H9 (cell line): ENCODE measurements around the gene KIF21B. TPM values are rescaled to one million over a fixed set of nuclear protein-coding genes. Genes with fewer than 3 reads are reported as not detected.

Experiments
- DNase-seq: peaks from one replicate; pipeline ENCODE4 v3.0.0-alpha.2; 2017
- H2AFZ ChIP-seq: one replicate; pipeline ENCODE4 v1.6.1; 2013; ENCODE audit warnings: mild to moderate bottlenecking, low read length, control low read depth, moderate library complexity
- H2AK5ac ChIP-seq: 2 replicates; pipeline ENCODE4 v1.6.1; 2013; ENCODE audit warnings: low read length, control low read depth, mixed read lengths; ENCODE audit not compliant: insufficient read length
- H2BK120ac ChIP-seq: one replicate; pipeline ENCODE4 v1.6.1; 2013; ENCODE audit warnings: low read depth, mild to moderate bottlenecking, low read length, control low read depth, inconsistent platforms; ENCODE audit not compliant: poor library complexity, severe bottlenecking
- H2BK12ac ChIP-seq: 2 replicates; pipeline ENCODE4 v1.6.1; 2013; ENCODE audit warnings: low read length, control low read depth, mixed read lengths, low read depth; ENCODE audit not compliant: insufficient read length
- H2BK15ac ChIP-seq: 2 replicates; pipeline ENCODE4 v1.6.1; 2013; ENCODE audit warnings: low read depth, low read length, control low read depth
- H2BK20ac ChIP-seq: one replicate; pipeline ENCODE4 v1.6.1; 2013; ENCODE audit warnings: low read depth, mild to moderate bottlenecking, low read length, control low read depth, inconsistent platforms; ENCODE audit not compliant: poor library complexity, severe bottlenecking
- H2BK5ac ChIP-seq: 2 replicates; pipeline ENCODE4 v1.6.1; 2013; ENCODE audit warnings: low read length, control low read depth, mixed read lengths; ENCODE audit not compliant: insufficient read length
- H3K14ac ChIP-seq: 2 replicates; pipeline ENCODE4 v1.6.1; 2013; ENCODE audit warnings: low read length, control low read depth; ENCODE audit not compliant: insufficient read depth
- H3K18ac ChIP-seq: 2 replicates; pipeline ENCODE4 v1.6.1; 2013; ENCODE audit warnings: low read depth, mild to moderate bottlenecking, mixed read lengths, low read length, control low read depth; ENCODE audit not compliant: insufficient read length
- H3K23ac ChIP-seq: 2 replicates; pipeline ENCODE4 v1.6.1; 2013; ENCODE audit warnings: low read length, control low read depth, mixed read lengths, low read depth; ENCODE audit not compliant: insufficient read length
- H3K23me2 ChIP-seq: 2 replicates; pipeline ENCODE4 v1.6.1; 2013; ENCODE audit warnings: low read depth, mild to moderate bottlenecking, mixed read lengths, low read length, control low read depth; ENCODE audit not compliant: insufficient read length, poor library complexity, severe bottlenecking
- H3K27ac ChIP-seq: 2 replicates; pipeline ENCODE4 v1.5.1; 2013; ENCODE audit warnings: low read length, control low read depth, mixed read lengths, low read depth; ENCODE audit not compliant: insufficient read length
- H3K27me3 ChIP-seq: 2 replicates; pipeline ENCODE4 v1.6.1; 2013; ENCODE audit warnings: low read length, control low read depth, inconsistent platforms; ENCODE audit not compliant: insufficient read depth
- H3K4ac ChIP-seq: 2 replicates; pipeline ENCODE4 v1.6.1; 2013; ENCODE audit warnings: low read depth, mild to moderate bottlenecking, control low read depth, inconsistent platforms, low read length, moderate library complexity
- H3K4me1 ChIP-seq: 2 replicates; pipeline ENCODE4 v1.6.1; 2013; ENCODE audit warnings: low read length, control low read depth, inconsistent platforms; ENCODE audit not compliant: insufficient read depth
- H3K4me2 ChIP-seq: 2 replicates; pipeline ENCODE4 v1.6.1; 2013; ENCODE audit warnings: low read length, control low read depth, mixed read lengths; ENCODE audit not compliant: insufficient read length, insufficient read depth
- H3K56ac ChIP-seq: 2 replicates; pipeline ENCODE4 v1.6.1; 2013; ENCODE audit warnings: low read depth, mild to moderate bottlenecking, mixed read lengths, low read length, control low read depth; ENCODE audit not compliant: insufficient read length
- H3K79me1 ChIP-seq: 2 replicates; pipeline ENCODE4 v1.6.1; 2013; ENCODE audit warnings: low read depth, mild to moderate bottlenecking, moderate library complexity, low read length, control low read depth, inconsistent platforms; ENCODE audit not compliant: insufficient read depth, poor library complexity, severe bottlenecking
- H3K79me2 ChIP-seq: 2 replicates; pipeline ENCODE4 v1.6.1; 2013; ENCODE audit warnings: low read length, control low read depth, inconsistent platforms; ENCODE audit not compliant: insufficient read depth
- H3K9ac ChIP-seq: 2 replicates; pipeline ENCODE4 v1.6.1; 2013; ENCODE audit warnings: low read length, control low read depth, mixed read lengths; ENCODE audit not compliant: insufficient read length; ENCODE audit errors: extremely low read depth
- H3K9me3 ChIP-seq: one replicate; pipeline ENCODE4 v1.6.1; 2013; ENCODE audit warnings: low read depth, low read length, inconsistent platforms; ENCODE audit not compliant: control insufficient read depth
- H3T11ph ChIP-seq: one replicate; pipeline ENCODE4 v1.6.1; 2013; ENCODE audit warnings: mild to moderate bottlenecking, low read length, control low read depth, inconsistent platforms
- H4K20me1 ChIP-seq: one replicate; pipeline ENCODE4 v1.6.1; 2013; ENCODE audit not compliant: control insufficient read depth, insufficient read length, insufficient read depth
- H4K5ac ChIP-seq: 2 replicates; pipeline ENCODE4 v1.6.1; 2013; ENCODE audit warnings: low read depth, mild to moderate bottlenecking, mixed read lengths, low read length, control low read depth; ENCODE audit not compliant: insufficient read length
- H4K8ac ChIP-seq: replicated peaks from 2 replicates; pipeline ENCODE4 v1.6.1; 2013; ENCODE audit warnings: low read length, control low read depth, mixed read lengths, low read depth; ENCODE audit not compliant: insufficient read length
- H4K91ac ChIP-seq: 2 replicates; pipeline ENCODE4 v1.6.1; 2013; ENCODE audit warnings: low read depth, mild to moderate bottlenecking, moderate library complexity, mixed read lengths, low read length, control low read depth; ENCODE audit not compliant: insufficient read length
- H3K27ac Mint-ChIP-seq, 3 experiments: 2 replicates in 2 of 3; 3 replicates in 1 of 3; pipeline ENCODE4 v1.8.0; 2020 to 2021; ENCODE audit warnings: mixed read lengths in 3 of 3, mild to moderate bottlenecking in 1 of 3, moderate library complexity in 1 of 3
- H3K27me3 Mint-ChIP-seq: 2 replicates; pipeline ENCODE4 v1.8.0; 2021; ENCODE audit warnings: low read depth, mild to moderate bottlenecking, moderate library complexity, mixed read lengths
- H3K36me3 Mint-ChIP-seq, 3 experiments: 2 replicates in 2 of 3; 3 replicates in 1 of 3; pipeline ENCODE4 v1.8.0; 2020 to 2021; ENCODE audit warnings: low read depth in 3 of 3, mixed read lengths in 3 of 3; ENCODE audit not compliant: insufficient read depth in 1 of 3
- H3K4me1 Mint-ChIP-seq, 2 experiments: 2 replicates each; pipeline ENCODE4 v1.8.0; 2020; ENCODE audit warnings: mixed read lengths in 2 of 2
- H3K4me3 Mint-ChIP-seq, 2 experiments: 2 replicates in 1 of 2; 3 replicates in 1 of 2; pipeline ENCODE4 v1.8.0; 2020 to 2021; ENCODE audit warnings: mild to moderate bottlenecking in 2 of 2, mixed read lengths in 2 of 2, moderate library complexity in 1 of 2
- H3K9me3 Mint-ChIP-seq, 2 experiments: 2 replicates in 1 of 2; 3 replicates in 1 of 2; pipeline ENCODE4 v1.8.0; 2020; ENCODE audit warnings: mild to moderate bottlenecking in 2 of 2, mixed read lengths in 2 of 2, moderate library complexity in 1 of 2
- CTCF ChIP-seq: fragments of 200-600 bp; sonication (generic); conservative IDR thresholded peaks from 3 replicates; pipeline ENCODE4 v1.8.0; 2021; ENCODE audit warnings: antibody characterized with exemption, mild to moderate bottlenecking
- WGBS: extraction: QIAGEN DNeasy Blood & Tissue Kit; methylation state at CpG from one replicate; pipeline ENCODE4 v1.1.7; 2013; ENCODE audit warnings: missing lambda C conversion rate, low lambda C conversion rate, mixed read lengths; ENCODE audit not compliant: insufficient read length; ENCODE audit errors: extremely low coverage; 5-methylcytosine and 5-hydroxymethylcytosine counted together
- total RNA-seq: library from RNA; stranded (reverse); gene quantifications from 2 replicates; pipeline ENCODE4 v1.2.1, GENCODE V29; 2021

KIF21B gene
- total RNA-seq, 1 experiment from 2014 or later, result 7.5 TPM

- Histone ChIP-seq H4K5ac (no peak overlapping the region), H3K27ac (no peak overlapping the region), H3K23ac (no peak overlapping the region), H2AFZ (no peak overlapping the region), H3K4me2 (no peak overlapping the region), H3K23me2 (no peaks in the 10 kb centered on the region), H2BK120ac (no peak overlapping the region), H4K8ac (no peak overlapping the region), H3T11ph (no peak overlapping the region), H3K14ac (no peak overlapping the region), H3K56ac (no peak overlapping the region), H3K27me3 (no peaks in the 10 kb centered on the region), H2BK20ac (no peak overlapping the region), H4K91ac (no peak overlapping the region), H3K9me3 (no peaks in the 10 kb centered on the region), H3K4ac (no peak overlapping the region), H2BK12ac (no peak overlapping the region), H3K4me1 (no peaks in the 10 kb centered on the region), H3K79me2 (no peaks in the 10 kb centered on the region), H3K79me1 (no peaks in the 10 kb centered on the region), H3K9ac (no peak overlapping the region), H2BK5ac (no peak overlapping the region), H4K20me1 (no peaks in the 10 kb centered on the region), H2BK15ac (no peak overlapping the region), H3K18ac (no peak overlapping the region), H2AK5ac (no peak overlapping the region)
- no peak for TF ChIP-seq CTCF
- H3K4me3 Mint-ChIP-seq, result no peak overlapping the region
- peaks cover 6 to 11% of the 10 kb centered on the region in 2 experiments for H3K4me1 Mint-ChIP-seq
- peak; percentile 20 for DNase-seq
- WGBS, result no CpG with 5 or more reads among the region's 11 CpGs
- H3K27me3 Mint-ChIP-seq, result peaks cover 5% of the 10 kb centered on the region
- no peaks in the 10 kb centered on the region for H3K36me3 Mint-ChIP-seq
- H3K27ac Mint-ChIP-seq, result peak overlapping the region in 1 of 3 experiments; percentile 29; a peak in 1 of 7 replicates
- no peaks in the 10 kb centered on the region for H3K9me3 Mint-ChIP-seq
Measured at GRCh38 chr1:200958597-200958996, 64.9 kb downstream of the KIF21B start.
